ENCODE data around the gene CNKSR1.

DNA sequence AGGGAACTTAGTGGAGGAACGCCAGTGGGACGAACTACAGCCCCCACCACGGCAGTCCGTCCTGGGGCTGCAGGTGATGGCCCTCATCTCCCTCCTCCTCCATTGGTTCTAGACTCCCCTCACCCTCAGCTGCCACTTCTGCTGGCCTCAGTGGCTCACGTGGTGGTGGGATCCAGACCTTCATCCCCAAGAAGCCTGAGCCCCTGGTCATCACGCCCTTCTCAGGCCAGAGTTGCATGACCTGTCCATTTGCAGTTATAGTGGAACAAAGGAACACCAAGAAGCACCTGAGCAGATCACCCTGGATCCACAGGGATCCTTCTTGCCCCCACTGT lies 31.4 kb upstream of the CNKSR1 start:
- TF ChIP-seq, protein P1, sequence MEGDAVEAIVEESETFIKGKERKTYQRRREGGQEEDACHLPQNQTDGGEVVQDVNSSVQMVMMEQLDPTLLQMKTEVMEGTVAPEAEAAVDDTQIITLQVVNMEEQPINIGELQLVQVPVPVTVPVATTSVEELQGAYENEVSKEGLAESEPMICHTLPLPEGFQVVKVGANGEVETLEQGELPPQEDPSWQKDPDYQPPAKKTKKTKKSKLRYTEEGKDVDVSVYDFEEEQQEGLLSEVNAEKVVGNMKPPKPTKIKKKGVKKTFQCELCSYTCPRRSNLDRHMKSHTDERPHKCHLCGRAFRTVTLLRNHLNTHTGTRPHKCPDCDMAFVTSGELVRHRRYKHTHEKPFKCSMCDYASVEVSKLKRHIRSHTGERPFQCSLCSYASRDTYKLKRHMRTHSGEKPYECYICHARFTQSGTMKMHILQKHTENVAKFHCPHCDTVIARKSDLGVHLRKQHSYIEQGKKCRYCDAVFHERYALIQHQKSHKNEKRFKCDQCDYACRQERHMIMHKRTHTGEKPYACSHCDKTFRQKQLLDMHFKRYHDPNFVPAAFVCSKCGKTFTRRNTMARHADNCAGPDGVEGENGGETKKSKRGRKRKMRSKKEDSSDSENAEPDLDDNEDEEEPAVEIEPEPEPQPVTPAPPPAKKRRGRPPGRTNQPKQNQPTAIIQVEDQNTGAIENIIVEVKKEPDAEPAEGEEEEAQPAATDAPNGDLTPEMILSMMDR (IDR thresholded peaks at IDR 0.05; ENCODE audit: low read length), result no peak
- no peak for TF ChIP-seq EZH2 (IDR thresholded peaks at IDR 0.05; ENCODE audit: borderline replicate concordance, low read length)
